ENCODE data around the gene SPNS2. TPM values are rescaled to one million over a fixed set of nuclear protein-coding genes. Genes with fewer than 3 reads are reported as not detected.

The SPNS2 gene
- total RNA-seq, 6 donors from 2014 or later = 41.8 to 89.1 (median 55.2) TPM

DNA sequence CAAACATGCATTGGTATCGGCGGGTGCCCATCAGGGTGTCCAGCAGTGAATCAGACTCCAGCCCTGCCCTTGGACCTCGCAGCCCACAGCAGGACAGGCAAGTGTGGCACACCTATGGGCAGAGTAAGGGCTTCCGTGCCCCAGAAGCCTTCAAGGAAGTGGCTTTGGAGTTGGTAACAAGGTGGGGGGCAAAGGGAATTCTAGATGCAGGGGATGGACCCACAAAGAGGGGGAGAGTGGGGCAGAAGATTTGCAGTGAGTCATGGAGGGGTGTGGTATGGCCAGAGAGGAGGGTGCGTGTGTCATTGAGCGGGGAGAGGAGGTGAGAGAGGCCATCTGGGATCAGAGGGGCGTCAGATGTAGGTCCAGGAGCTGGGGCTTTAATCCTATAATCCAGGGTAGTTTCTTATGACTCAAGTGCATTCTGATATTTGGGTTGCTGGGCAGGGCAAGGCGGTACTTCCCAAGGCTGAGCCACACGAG is 8.5 kb upstream of the SPNS2 start:
- H3K36me3 ChIP-seq = no peaks in the 10 kb centered on the region
- H3K27ac ChIP-seq = peak overlapping the region; percentile 1 to 88 (median 76)
- H3K27me3 ChIP-seq = no peaks in the 10 kb centered on the region
- no peak for TF ChIP-seq POLR2A (IDR thresholded peaks at IDR 0.05)
- TF ChIP-seq, protein P1, sequence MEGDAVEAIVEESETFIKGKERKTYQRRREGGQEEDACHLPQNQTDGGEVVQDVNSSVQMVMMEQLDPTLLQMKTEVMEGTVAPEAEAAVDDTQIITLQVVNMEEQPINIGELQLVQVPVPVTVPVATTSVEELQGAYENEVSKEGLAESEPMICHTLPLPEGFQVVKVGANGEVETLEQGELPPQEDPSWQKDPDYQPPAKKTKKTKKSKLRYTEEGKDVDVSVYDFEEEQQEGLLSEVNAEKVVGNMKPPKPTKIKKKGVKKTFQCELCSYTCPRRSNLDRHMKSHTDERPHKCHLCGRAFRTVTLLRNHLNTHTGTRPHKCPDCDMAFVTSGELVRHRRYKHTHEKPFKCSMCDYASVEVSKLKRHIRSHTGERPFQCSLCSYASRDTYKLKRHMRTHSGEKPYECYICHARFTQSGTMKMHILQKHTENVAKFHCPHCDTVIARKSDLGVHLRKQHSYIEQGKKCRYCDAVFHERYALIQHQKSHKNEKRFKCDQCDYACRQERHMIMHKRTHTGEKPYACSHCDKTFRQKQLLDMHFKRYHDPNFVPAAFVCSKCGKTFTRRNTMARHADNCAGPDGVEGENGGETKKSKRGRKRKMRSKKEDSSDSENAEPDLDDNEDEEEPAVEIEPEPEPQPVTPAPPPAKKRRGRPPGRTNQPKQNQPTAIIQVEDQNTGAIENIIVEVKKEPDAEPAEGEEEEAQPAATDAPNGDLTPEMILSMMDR (IDR thresholded peaks at IDR 0.05) = no peak
- no peak for TF ChIP-seq POLR2AphosphoS5 (IDR thresholded peaks at IDR 0.05)
- TF ChIP-seq EP300 (IDR thresholded peaks at IDR 0.05) = no peak
- WGBS, 2 donors = 72 to 85% methylated on average over 9 of the region's 9 CpGs
- no peak overlapping the region for H3K4me3 ChIP-seq
- no peaks in the 10 kb centered on the region for H3K9me3 ChIP-seq
- DNase-seq (no peak), ATAC-seq (ENCODE audit: low FRiP score in 2 of 2) (peak in 1 of 2 donors; percentile 3)
- peaks cover 5 to 49% (median 35%) of the 10 kb centered on the region in 4 donors for H3K4me1 ChIP-seq

DNA sequence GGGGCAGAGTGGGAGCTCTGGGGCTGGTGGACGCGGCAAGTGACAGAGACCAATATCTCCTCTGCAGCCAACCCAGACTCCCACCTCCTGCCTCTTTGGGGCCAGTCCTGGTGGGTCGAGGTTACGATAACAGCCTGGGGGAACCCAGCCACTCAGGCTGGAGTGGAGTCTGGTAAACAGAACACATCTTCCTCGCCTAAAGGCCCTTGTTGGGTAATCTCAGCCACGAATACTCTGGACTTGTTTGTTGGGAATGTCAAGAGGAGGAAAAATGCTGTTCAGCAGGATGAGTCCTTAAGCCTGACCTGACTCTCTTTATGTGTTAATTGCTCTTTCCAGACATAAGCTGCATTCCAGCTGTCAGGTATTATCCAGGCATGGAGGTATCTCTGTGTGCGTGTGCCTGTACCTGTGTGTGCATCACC is 8.0 kb upstream of the SPNS2 start:
- H3K4me3 ChIP-seq = no peak overlapping the region
- H3K27ac ChIP-seq = peak overlapping the region; percentile 1 to 88 (median 76)
- DNase-seq = peak in 1 of 2 donors; percentile 62
- no peaks in the 10 kb centered on the region for H3K27me3 ChIP-seq
- ATAC-seq (ENCODE audit: low FRiP score in 2 of 2) = peak in 1 of 2 donors; percentile 41
- no peaks in the 10 kb centered on the region for H3K36me3 ChIP-seq
- TF ChIP-seq POLR2AphosphoS5 (IDR thresholded peaks at IDR 0.05) (peak; percentile 51 to 61), POLR2A (IDR thresholded peaks at IDR 0.05) (no peak), EP300 (IDR thresholded peaks at IDR 0.05) (peak in 2 of 4 donors; percentile 30 to 78)
- WGBS, 2 donors = 65 to 85% methylated on average over 5 to 7 of the region's 7 CpGs
- H3K4me1 ChIP-seq = peaks cover 5 to 47% (median 35%) of the 10 kb centered on the region in 4 donors
- H3K9me3 ChIP-seq = no peaks in the 10 kb centered on the region

DNA sequence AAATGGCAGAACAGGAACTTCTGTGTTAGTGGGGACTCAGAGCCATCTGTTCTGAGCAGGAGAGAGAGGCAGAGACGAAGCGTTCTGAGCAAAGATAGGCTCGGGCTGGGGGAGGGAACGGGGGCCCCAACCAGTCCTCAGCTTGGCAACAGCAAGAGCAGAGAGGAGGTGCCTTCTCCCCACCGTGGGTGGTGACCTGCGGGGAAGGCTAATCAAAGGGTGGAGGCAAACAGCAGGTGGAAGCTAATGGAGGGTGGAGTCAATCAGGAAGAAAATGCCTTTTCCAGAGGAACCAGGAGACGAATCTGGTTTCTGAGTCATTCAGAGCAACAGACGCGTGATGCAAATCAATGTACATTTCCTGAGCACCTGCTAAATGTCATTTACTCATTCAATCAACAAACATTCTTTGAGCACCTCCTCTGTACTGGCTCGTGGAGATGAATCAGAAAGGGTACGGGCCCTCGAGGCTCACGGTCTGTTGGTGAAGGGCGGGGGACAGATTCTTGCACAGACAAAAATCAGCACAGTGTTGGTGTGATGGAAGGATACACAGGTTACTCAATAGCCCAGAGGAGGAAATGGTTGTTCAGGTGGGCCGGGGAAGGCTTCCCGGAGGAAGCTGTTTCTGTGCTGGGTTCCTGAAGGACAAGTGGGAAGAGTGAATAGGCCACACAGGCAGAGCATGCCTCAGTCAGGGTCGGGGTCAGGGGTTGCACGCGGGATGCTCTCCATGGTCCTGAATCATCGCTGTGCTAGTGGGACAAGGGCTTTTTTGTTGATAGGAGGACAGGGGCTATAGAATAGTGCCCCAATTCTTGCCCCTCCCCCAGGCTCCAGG is 5.7 kb upstream of the SPNS2 start:
- no peak overlapping the region for H3K27ac ChIP-seq
- no peak overlapping the region for H3K4me3 ChIP-seq
- H3K36me3 ChIP-seq = no peaks in the 10 kb centered on the region
- no peaks in the 10 kb centered on the region for H3K27me3 ChIP-seq
- TF ChIP-seq POLR2AphosphoS5 (IDR thresholded peaks at IDR 0.05) (no peak), EP300 (IDR thresholded peaks at IDR 0.05) (no peak), POLR2A (IDR thresholded peaks at IDR 0.05) (no peak)
- TF ChIP-seq, protein P1 (IDR thresholded peaks at IDR 0.05) = no peak
- peaks cover 1 to 36% (median 24%) of the 10 kb centered on the region in 4 donors for H3K4me1 ChIP-seq
- H3K9me3 ChIP-seq = no peaks in the 10 kb centered on the region
- ATAC-seq (ENCODE audit: low FRiP score in 2 of 2) = no peak
- DNase-seq = peak in 1 of 2 donors; percentile 51
- 42 to 53% methylated on average over 20 of the region's 20 CpGs for WGBS, 2 donors

DNA sequence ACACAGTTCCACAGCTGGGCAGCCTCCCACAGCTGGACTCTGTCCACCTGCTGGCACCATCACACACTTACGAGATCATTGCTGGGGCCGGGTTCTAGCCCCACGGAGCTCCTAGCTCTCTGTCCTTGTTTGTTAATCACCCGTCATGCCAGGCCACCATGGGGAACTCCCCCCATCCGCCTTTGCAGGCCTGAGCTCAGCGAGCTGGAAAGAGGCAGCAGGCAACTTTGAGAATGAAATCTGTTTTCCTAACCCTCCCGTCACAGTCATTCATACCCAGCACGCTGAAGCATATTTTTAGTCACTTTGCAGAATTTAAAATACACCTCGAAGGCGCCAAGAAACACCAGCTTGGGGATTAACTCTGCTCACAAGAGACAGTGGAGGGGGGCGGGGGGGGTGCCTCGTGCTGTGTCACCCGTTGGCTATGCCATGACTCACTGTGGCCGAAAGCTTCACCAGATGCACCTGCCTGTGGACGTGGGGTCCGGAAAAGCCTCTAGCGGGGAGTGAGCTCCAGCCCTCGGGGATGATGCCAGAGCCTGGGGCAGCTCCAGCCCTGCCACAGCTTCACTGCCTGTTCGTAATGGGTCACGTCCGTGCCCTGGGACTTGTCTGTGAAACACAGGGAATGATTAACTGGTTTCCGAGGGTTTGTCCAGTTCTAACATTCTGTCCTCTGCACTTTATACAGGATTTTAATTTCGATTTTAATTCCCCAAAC is 1.4 kb upstream of the SPNS2 start:
- Histone ChIP-seq H3K27ac (no peak overlapping the region), H3K9me3 (no peaks in the 10 kb centered on the region), H3K36me3 (no peaks in the 10 kb centered on the region), H3K4me1 (peaks cover 24 to 50% (median 43%) of the 10 kb centered on the region in 4 donors), H3K27me3 (no peaks in the 10 kb centered on the region), H3K4me3 (no peak overlapping the region)
- ATAC-seq (ENCODE audit: low FRiP score in 2 of 2) = no peak
- 74 to 83% methylated on average over 23 of the region's 23 CpGs for WGBS, 2 donors
- no peak for TF ChIP-seq POLR2A (IDR thresholded peaks at IDR 0.05)
- no peak for TF ChIP-seq EP300 (IDR thresholded peaks at IDR 0.05)
- no peak for TF ChIP-seq POLR2AphosphoS5 (IDR thresholded peaks at IDR 0.05)
- TF ChIP-seq, protein P1 (IDR thresholded peaks at IDR 0.05) = no peak
- no peak for DNase-seq

Data from upper lobe of left lung (tissue), 6 donors.